Thoracic aorta (tissue), 2 donors: Measurements from ENCODE around the gene TCF7L2. TPM values are rescaled to one million over a fixed set of nuclear protein-coding genes. Genes with fewer than 3 reads are reported as not detected.

Experiments
- ATAC-seq: fragments of 150-250 bp; one replicate; pipeline ENCODE4 v1.8.0; 2017; ENCODE audit warnings: low read depth; ENCODE audit not compliant: insufficient number of reproducible peaks, low FRiP score
- DNase-seq: peaks from one replicate; pipeline ENCODE4 v3.0.0-alpha.2; 2020; ENCODE audit warnings: low spot score
- H3K27ac ChIP-seq, 2 donors: fragments of 200-600 bp; sonication (generic); 1 replicate in 1 of 2; 2 replicates in 1 of 2; pipeline ENCODE4 v1.5.1; 2016; ENCODE audit warnings: mild to moderate bottlenecking in 2 of 2, moderate library complexity in 2 of 2
- H3K27me3 ChIP-seq: fragments of 200-600 bp; sonication (generic); replicated peaks from 2 replicates; pipeline ENCODE4 v1.6.0; 2016; ENCODE audit warnings: mild to moderate bottlenecking; ENCODE audit not compliant: insufficient read depth
- H3K36me3 ChIP-seq: fragments of 200-600 bp; sonication (generic); one replicate; pipeline ENCODE4 v1.5.1; 2016
- H3K4me1 ChIP-seq, 2 donors: fragments of 200-600 bp; sonication (generic); 1 replicate in 1 of 2; 2 replicates in 1 of 2; pipeline versions ENCODE4 v1.5.1 to v1.6.0; 2016; ENCODE audit warnings: low read depth in 2 of 2, mild to moderate bottlenecking in 1 of 2; ENCODE audit not compliant: control insufficient read depth in 1 of 2
- H3K4me3 ChIP-seq: fragments of 200-600 bp; sonication (generic); 2 replicates; pipeline ENCODE4 v1.5.1; 2016; ENCODE audit warnings: mild to moderate bottlenecking
- H3K9me3 ChIP-seq: fragments of 200-600 bp; sonication (generic); 2 replicates; pipeline ENCODE4 v1.5.1; 2016
- total RNA-seq, 2 donors: library from RNA; depleted of rRNA; stranded (reverse); fragments of >200 nt; gene quantifications; one replicate each; pipeline versions ENCODE4 v1.1.0 to v1.2.3, GENCODE V29; 2016
- TF ChIP-seq, protein P1 (sequence below): fragments of 200-600 bp; sonication (generic); IDR thresholded peaks from one replicate; pipeline ENCODE4 v1.5.1; 2019; ENCODE audit warnings: antibody characterized with exemption

Gene TCF7L2
- total RNA-seq, 2 donors from 2014 or later = 21.4 to 50.5 TPM

DNA sequence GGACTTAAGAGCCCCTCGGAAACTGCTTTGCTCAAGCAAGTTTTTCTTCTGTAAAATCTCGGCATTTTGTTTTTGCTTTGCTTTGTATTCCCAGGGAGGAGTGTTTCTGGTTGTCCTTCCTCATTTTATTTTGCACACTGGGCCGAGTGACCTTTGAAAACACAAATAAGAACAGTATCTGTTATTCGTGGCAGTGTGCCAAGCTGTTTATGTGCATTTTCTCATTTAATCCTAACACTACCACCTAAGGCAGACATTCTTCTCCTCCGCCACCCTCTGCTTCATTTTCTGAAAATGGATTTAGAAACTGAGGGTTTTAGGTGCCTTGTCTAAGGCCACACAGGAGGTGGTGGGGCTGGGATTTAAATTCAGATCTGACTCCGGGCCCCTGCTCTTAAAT is 218.5 kb downstream of the TCF7L2 start:
- Histone ChIP-seq H3K4me3 (no peak overlapping the region), H3K36me3 (no peaks in the 10 kb centered on the region), H3K4me1 (peaks cover 4% of the 10 kb centered on the region in 2 donors), H3K27me3 (no peaks in the 10 kb centered on the region), H3K27ac (no peak overlapping the region), H3K9me3 (no peaks in the 10 kb centered on the region)
- TF ChIP-seq, protein P1, sequence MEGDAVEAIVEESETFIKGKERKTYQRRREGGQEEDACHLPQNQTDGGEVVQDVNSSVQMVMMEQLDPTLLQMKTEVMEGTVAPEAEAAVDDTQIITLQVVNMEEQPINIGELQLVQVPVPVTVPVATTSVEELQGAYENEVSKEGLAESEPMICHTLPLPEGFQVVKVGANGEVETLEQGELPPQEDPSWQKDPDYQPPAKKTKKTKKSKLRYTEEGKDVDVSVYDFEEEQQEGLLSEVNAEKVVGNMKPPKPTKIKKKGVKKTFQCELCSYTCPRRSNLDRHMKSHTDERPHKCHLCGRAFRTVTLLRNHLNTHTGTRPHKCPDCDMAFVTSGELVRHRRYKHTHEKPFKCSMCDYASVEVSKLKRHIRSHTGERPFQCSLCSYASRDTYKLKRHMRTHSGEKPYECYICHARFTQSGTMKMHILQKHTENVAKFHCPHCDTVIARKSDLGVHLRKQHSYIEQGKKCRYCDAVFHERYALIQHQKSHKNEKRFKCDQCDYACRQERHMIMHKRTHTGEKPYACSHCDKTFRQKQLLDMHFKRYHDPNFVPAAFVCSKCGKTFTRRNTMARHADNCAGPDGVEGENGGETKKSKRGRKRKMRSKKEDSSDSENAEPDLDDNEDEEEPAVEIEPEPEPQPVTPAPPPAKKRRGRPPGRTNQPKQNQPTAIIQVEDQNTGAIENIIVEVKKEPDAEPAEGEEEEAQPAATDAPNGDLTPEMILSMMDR = no peak
- DNase-seq = no peak
- no peak for ATAC-seq

DNA sequence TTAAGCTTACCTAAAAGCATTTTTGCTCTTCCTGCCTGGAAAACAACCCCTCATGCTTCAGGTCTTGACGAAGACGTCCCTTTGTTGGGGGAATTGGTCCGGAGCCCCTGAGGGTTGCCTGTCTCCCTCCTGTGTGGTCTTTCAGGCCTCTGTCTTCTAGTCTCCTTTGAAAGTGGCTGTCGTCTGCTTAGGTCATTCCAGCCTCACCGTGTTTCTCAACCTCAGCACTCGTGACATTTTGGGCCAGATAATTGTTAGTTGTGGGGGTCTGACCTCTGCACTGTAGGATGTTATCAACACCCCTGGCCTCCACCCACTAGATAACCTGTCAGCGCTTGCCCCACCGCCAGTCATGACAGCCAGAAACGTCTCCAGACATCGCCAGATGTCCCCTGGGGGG is 219.1 kb downstream of the TCF7L2 start:
- Histone ChIP-seq H3K4me3 (no peak overlapping the region), H3K27ac (no peak overlapping the region), H3K36me3 (no peaks in the 10 kb centered on the region), H3K9me3 (no peaks in the 10 kb centered on the region), H3K27me3 (no peaks in the 10 kb centered on the region), H3K4me1 (no peaks in the 10 kb centered on the region)
- no peak for ATAC-seq
- DNase-seq = no peak
- TF ChIP-seq, protein P1 = no peak

DNA sequence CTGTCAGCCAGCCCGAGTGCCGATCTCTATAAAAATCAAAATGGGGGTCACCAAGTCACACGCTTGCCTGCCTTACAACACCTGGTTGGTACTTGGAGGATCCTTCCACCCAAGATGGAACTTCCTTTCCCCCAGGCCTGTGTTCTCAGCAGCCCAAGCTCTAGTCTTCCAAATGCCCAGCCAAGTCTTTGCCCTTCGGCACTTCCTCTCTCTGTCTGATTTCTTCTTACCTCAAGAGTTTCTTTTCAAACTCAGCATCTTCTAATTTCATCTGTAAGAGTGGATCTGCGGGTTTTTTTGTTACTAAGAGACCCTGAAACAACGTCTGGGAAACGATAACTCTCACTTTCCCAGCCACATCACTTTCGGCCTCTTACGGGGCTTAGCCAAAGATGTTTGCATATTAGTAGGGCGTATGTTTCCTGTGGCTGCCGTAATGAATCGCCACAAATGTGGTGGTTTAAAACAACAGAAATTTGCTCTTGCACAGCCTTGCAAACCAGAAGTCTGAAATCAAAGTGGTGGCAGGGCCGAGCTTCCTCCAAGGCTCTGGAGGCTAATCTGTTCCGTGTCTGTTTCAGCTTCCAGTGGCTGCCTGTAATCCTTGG is 219.9 kb downstream of the TCF7L2 start:
- TF ChIP-seq, protein P1 = no peak
- DNase-seq (no peak), ATAC-seq (no peak)
- H3K9me3 ChIP-seq = no peaks in the 10 kb centered on the region
- H3K4me1 ChIP-seq = no peaks in the 10 kb centered on the region
- no peak overlapping the region for H3K4me3 ChIP-seq
- no peak overlapping the region for H3K27ac ChIP-seq
- H3K36me3 ChIP-seq = no peaks in the 10 kb centered on the region
- H3K27me3 ChIP-seq = no peaks in the 10 kb centered on the region

DNA sequence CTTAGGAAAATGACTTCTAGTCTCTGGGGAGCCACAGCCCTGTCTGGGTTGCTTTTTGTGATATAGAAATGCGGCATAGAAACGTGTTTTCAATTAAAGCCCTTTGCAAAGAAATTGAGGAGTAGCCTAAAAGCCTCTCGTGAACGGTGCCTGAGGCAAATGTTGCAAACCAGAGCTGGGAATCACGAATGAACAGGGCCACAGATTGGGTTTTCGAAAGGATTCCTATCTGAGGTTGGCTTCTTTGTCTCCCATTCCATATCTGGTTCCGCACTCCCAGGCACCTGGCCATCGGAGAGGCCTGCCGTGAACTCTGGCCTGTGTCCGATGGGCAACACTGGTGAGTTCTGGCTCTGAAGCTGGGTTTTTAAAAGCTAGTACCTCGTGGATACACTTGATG is 221.6 kb downstream of the TCF7L2 start:
- Histone ChIP-seq H3K36me3 (no peaks in the 10 kb centered on the region), H3K4me1 (peaks cover 0 to 3% of the 10 kb centered on the region in 2 donors), H3K4me3 (no peak overlapping the region), H3K9me3 (no peaks in the 10 kb centered on the region), H3K27me3 (no peaks in the 10 kb centered on the region), H3K27ac (no peak overlapping the region)
- DNase-seq = no peak
- ATAC-seq = no peak
- TF ChIP-seq, protein P1 = no peak

DNA sequence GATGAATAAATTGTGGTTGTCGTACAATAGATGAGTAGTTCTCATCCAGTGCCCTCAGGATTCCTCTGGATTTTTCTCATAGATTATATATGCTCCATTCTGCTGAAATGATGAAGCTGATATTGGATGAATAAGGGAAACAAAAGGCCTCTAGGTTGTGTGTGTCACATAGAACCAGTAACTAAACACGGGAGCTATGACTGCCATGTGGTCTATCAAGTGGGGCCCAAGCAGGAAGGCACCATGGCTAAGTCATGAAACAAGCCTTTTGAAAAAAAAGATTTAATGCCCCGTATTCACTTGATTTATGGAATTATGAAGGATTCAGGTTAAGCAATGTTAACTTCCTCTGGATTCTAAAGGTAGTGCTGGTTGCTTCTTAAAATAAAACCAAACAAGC is 225.1 kb downstream of the TCF7L2 start:
- ATAC-seq = no peak
- H3K36me3 ChIP-seq = no peaks in the 10 kb centered on the region

More for the DNA sequence above, 225.1 kb downstream of the TCF7L2 start:
- H3K4me1 ChIP-seq = peaks cover 6 to 16% of the 10 kb centered on the region in 2 donors
- no peak overlapping the region for H3K4me3 ChIP-seq
- no peak overlapping the region for H3K27ac ChIP-seq
- no peak for DNase-seq
- H3K9me3 ChIP-seq = no peaks in the 10 kb centered on the region
- no peaks in the 10 kb centered on the region for H3K27me3 ChIP-seq
- TF ChIP-seq, protein P1 = no peak
